Measurements from ENCODE around the gene LHPP. TPM values are rescaled to one million over a fixed set of nuclear protein-coding genes. Genes with fewer than 3 reads are reported as not detected.

The LHPP gene
- total and polyA plus RNA-seq, 9 donors, result 4.3 to 19.9 (median 12.6) TPM

DNA sequence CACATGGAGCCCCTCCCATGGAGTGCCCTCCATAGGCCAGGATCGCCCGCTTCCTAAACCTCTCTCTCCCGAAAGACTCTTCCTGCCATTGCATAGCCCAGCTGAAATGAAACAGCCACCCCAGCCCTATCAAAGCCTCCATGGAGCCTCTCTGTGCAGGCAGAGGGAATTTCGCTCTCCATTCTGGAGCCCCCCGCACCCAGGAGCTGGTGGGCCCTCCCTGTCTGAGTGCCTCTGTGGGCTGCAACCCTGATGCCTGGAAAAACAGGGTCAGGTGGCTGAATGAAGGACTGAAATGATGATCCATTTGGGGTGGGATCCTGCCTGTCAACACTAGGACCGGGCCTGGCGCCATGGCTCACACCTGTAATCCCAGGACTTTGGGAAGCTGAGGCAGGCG, 176.1 kb downstream of the LHPP start:
- Histone ChIP-seq H3K4me3 (no peak overlapping the region), H3K4me1 (ENCODE audit: insufficient read depth) (peaks cover 32% of the 10 kb centered on the region), H3K9me3 (no peaks in the 10 kb centered on the region), H3K36me3 (no peaks in the 10 kb centered on the region), H3K27ac (peak overlapping the region in 1 of 2 donors; percentile 51), H3K27me3 (no peaks in the 10 kb centered on the region)
- intact Hi-C loops (cut with DNase I), result loop anchor here in 1 of 4 donors (5.0 kb wide), 1 partner anchor 105 kb away; the partner anchor contains the start of gene FAM53B
- TF ChIP-seq, protein P1, sequence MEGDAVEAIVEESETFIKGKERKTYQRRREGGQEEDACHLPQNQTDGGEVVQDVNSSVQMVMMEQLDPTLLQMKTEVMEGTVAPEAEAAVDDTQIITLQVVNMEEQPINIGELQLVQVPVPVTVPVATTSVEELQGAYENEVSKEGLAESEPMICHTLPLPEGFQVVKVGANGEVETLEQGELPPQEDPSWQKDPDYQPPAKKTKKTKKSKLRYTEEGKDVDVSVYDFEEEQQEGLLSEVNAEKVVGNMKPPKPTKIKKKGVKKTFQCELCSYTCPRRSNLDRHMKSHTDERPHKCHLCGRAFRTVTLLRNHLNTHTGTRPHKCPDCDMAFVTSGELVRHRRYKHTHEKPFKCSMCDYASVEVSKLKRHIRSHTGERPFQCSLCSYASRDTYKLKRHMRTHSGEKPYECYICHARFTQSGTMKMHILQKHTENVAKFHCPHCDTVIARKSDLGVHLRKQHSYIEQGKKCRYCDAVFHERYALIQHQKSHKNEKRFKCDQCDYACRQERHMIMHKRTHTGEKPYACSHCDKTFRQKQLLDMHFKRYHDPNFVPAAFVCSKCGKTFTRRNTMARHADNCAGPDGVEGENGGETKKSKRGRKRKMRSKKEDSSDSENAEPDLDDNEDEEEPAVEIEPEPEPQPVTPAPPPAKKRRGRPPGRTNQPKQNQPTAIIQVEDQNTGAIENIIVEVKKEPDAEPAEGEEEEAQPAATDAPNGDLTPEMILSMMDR (IDR thresholded peaks at IDR 0.05), result no peak
- TF ChIP-seq EP300 (IDR thresholded peaks at IDR 0.05) (no peak), POLR2A (IDR thresholded peaks at IDR 0.05) (no peak)
- no peak for DNase-seq
- 96 to 99% (median 98%) methylated on average over 8 of the region's 8 CpGs for WGBS, 3 donors

DNA sequence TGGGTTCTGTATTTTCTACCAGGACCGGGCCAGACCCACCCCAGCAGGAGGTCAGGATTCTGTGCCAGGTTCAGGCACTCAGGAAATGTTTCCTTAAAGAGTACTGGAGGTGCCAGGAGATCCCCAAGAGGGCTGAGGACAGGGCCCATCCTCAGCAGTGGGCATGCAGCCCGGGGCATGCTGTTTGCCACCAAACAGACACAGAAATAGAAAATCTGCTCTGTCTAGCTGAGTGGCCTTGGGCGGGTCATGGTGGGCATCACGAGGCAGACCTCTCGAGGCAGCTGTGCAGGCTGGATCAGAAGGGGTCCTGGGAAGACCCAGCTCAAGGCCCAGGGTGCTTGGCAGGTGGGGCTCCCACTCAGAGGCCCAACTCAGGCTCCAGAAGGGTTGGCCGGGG, 177.6 kb downstream of the LHPP start:
- no peak for DNase-seq
- Histone ChIP-seq H3K4me3 (no peak overlapping the region), H3K27me3 (no peaks in the 10 kb centered on the region), H3K36me3 (no peaks in the 10 kb centered on the region), H3K4me1 (ENCODE audit: insufficient read depth) (peaks cover 30% of the 10 kb centered on the region), H3K9me3 (no peaks in the 10 kb centered on the region), H3K27ac (no peak overlapping the region)
- 85 to 97% (median 91%) methylated on average over 6 of the region's 6 CpGs for whole genome bisulfite sequencing, 3 donors
- intact Hi-C loops (cut with DNase I), result loop anchor here in 1 of 4 donors (5.0 kb wide), 1 partner anchor 103 kb away; the partner anchor contains the start of gene FAM53B
- no peak for TF ChIP-seq EP300 (IDR thresholded peaks at IDR 0.05)
- TF ChIP-seq, protein P1 (IDR thresholded peaks at IDR 0.05), result no peak
- no peak for TF ChIP-seq POLR2A (IDR thresholded peaks at IDR 0.05)

DNA sequence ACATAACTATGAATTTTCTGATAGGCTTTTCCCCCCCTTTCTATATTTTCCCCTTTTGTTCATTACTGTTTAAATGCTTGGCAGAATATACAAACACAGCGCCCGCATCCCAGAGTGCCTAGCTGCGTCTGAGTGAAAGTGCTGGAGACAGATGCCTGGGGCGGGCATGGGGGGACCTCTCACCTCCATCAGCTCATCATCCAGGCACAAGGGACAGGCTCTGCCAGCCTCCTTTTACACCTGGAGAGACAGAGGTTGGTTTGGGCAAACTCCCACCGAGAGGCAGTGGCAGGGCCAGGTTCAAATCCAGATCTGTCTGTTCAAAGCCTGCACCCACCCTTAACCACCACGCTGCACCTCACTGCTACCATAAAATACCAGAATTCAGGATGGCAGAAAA, 178.0 kb downstream of the LHPP start:
- Histone ChIP-seq H3K4me3 (no peak overlapping the region), H3K9me3 (no peaks in the 10 kb centered on the region), H3K4me1 (ENCODE audit: insufficient read depth) (peaks cover 33% of the 10 kb centered on the region), H3K36me3 (no peaks in the 10 kb centered on the region), H3K27me3 (no peaks in the 10 kb centered on the region), H3K27ac (no peak overlapping the region)
- intact Hi-C loops (cut with DNase I), result loop anchor here in 2 of 4 donors (5.0 to 10.0 kb wide), 2 partner anchors 85 to 103 kb away; partner anchors contain the start of gene FAM53B (in 1 of the 2)
- TF ChIP-seq POLR2A (IDR thresholded peaks at IDR 0.05) (no peak), EP300 (IDR thresholded peaks at IDR 0.05) (no peak)
- TF ChIP-seq, protein P1 (IDR thresholded peaks at IDR 0.05), result no peak
- 94 to 98% (median 94%) methylated on average over 6 of the region's 6 CpGs for WGBS, 3 donors
- DNase-seq, result no peak

- Histone ChIP-seq H3K4me3 (no peak overlapping the region), H3K36me3 (no peaks in the 10 kb centered on the region), H3K27ac (peak overlapping the region in 1 of 2 donors; percentile 66), H3K27me3 (no peaks in the 10 kb centered on the region), H3K4me1 (ENCODE audit: insufficient read depth) (peaks cover 33% of the 10 kb centered on the region), H3K9me3 (no peaks in the 10 kb centered on the region)
- DNase-seq, result no peak
- intact Hi-C loops (cut with DNase I), result loop anchor here in 1 of 4 donors (10.0 kb wide), 1 partner anchor 85 kb away; no protein-coding TSS in a partner anchor
- TF ChIP-seq POLR2A (IDR thresholded peaks at IDR 0.05) (no peak), EP300 (IDR thresholded peaks at IDR 0.05) (no peak)
- TF ChIP-seq, protein P1 (IDR thresholded peaks at IDR 0.05), result no peak
- 84 to 89% (median 89%) methylated on average over 7 of the region's 7 CpGs for WGBS, 3 donors
Measured at GRCh38 chr10:124640056-124640455, 178.4 kb downstream of the LHPP start.
